HFF-Myc (cell line): ENCODE results near the gene KRABD2.
A peak's percentile ranks its signal among the peaks of the same experiment; 100 is the strongest.
"Not testable (repeated sequence)": the region's sequence is repeated elsewhere in the genome, so short reads cannot be mapped to it uniquely, and the experiment has no call there.

Experiments used
- DNase-seq: peaks from one replicate; pipeline ENCODE4 v3.0.0-alpha.2; 2011; ENCODE audit warnings: low read depth; ENCODE audit errors: extremely low read depth
- H3K4me3 ChIP-seq: replicated peaks from 2 replicates; pipeline ENCODE4 v1.5.1; 2011; ENCODE audit warnings: low read depth, mild to moderate bottlenecking, control low read depth, low read length
- CTCF ChIP-seq: IDR thresholded peaks from 2 replicates; pipeline ENCODE4 v1.5.1; 2012; ENCODE audit warnings: mild to moderate bottlenecking, low read depth, low read length, control low read depth; ENCODE audit errors: missing control alignments

The KRABD2 gene

GRCh38 chr17:8375738-8376259 is 705 bp downstream of the KRABD2 start:
- no peak for TF ChIP-seq CTCF
- H3K4me3 ChIP-seq: peak overlapping the region; percentile 44
- no peak for DNase-seq

GRCh38 chr17:8373856-8374255 is 2.6 kb downstream of the KRABD2 start:
- not testable (repeated sequence) for DNase-seq, H3K4me3 ChIP-seq

- H3K4me3 ChIP-seq: no peak overlapping the region
- TF ChIP-seq CTCF: no peak
- DNase-seq: no peak
Observed at GRCh38 chr17:8372422-8372821, 4.1 kb downstream of the KRABD2 start.

GRCh38 chr17:8371786-8372185 is 4.7 kb downstream of the KRABD2 start:
- no peak for DNase-seq
- no peak for TF ChIP-seq CTCF
- H3K4me3 ChIP-seq: no peak overlapping the region

GRCh38 chr17:8369944-8370343 is 6.6 kb downstream of the KRABD2 start:
- no peak for TF ChIP-seq CTCF
- no peak overlapping the region for H3K4me3 ChIP-seq
- DNase-seq: no peak

DNA sequence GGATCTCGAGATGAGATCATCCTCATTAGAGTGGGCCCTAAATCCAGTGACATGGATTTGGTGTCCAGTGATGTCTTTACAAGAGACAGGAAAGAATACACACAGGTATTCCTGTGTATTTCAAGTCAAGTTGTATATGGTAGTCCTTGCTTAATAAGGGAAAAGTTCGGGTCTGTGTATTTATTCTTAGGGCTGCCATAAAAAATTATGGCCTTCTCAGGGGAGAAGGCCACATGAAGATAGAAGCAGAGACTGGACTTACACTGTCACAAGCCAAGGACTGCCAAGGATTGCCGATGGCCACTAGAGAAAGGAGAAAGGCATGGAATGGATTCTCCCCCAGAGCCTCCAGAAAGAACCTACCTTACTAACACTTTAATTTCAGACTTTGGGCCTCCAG is 8.3 kb downstream of the KRABD2 start:
- DNase-seq: no peak
- no peak overlapping the region for H3K4me3 ChIP-seq
- no peak for TF ChIP-seq CTCF

DNA sequence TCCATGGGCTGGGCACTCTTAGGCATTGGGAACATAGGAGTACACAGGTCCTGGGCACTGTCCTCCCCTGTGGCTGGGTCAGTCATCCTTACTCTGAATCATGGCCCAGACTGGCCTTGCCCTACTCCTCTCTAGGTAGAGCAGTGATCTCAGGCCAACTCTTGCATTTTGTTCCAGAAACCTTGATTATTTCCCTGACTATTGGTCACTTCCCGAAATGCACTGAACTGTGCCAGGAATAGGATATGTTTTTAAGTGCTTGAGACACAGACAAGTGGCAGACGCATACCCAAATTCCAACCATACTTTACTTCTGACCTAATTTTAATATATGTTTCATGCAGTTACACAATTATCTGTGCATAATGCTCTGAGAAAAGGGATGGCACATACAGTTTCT is 10.3 kb downstream of the KRABD2 start:
- TF ChIP-seq CTCF: no peak
- H3K4me3 ChIP-seq: no peak overlapping the region
- DNase-seq: no peak
